Endothelial cell of umbilical vein (primary cell): ENCODE results near the gene YJU2. TPM values are rescaled to one million over a fixed set of nuclear protein-coding genes. Genes with fewer than 3 reads are reported as not detected.
"Not testable (repeated sequence)": the region's sequence is repeated elsewhere in the genome, so short reads cannot be mapped to it uniquely, and the experiment has no call there.

ENCODE experiments used
- BruUV-seq: library from RNA; stranded (reverse); fragments of 400-500 nt; replicated peaks from 2 replicates; lab custom pipeline; 2021; lab: Mats Ljungman, UMichigan
- CTCF ChIA-PET: fragments of 300-600, 350-600 bp; sonication (Branson Sonifier 250); formaldehyde crosslinking; loops from one replicate; lab custom pipeline; 2021; ENCODE audit warnings: antibody characterized with exemption, inconsistent platforms; lab: Charles Lee
- POLR2A ChIA-PET: fragments of 300-600, 350-600 bp; sonication (Branson Sonifier 250); formaldehyde crosslinking; loops from one replicate; lab custom pipeline; 2021; ENCODE audit warnings: antibody characterized with exemption, inconsistent platforms; lab: Charles Lee
- DNase-seq: peaks from one replicate; pipeline ENCODE4 v3.0.0-alpha.2; 2011; ENCODE audit warnings: low read depth, low spot score
- FAIRE-seq: peaks from 2 replicates; lab custom pipeline; 2011; peaks lifted over from hg19 to GRCh38; lab: Jason Lieb, UNC
- H2AFZ ChIP-seq: 2 replicates; pipeline ENCODE4 v1.6.0; 2012; ENCODE audit warnings: low read depth, low read length, control low read depth, inconsistent platforms
- H3K27ac ChIP-seq: 2 replicates; pipeline ENCODE4 v1.5.1; 2011; ENCODE audit warnings: low read depth, mild to moderate bottlenecking, control low read depth, low read length, moderate library complexity; ENCODE audit not compliant: insufficient read depth
- H3K27me3 ChIP-seq, 2 experiments: 2 replicates each; pipeline versions ENCODE4 v1.6.0 to v1.6.1; 2011; ENCODE audit warnings: low read length in 2 of 2, mixed read lengths in 1 of 2; ENCODE audit not compliant: control insufficient read depth in 2 of 2, insufficient read depth in 2 of 2
- H3K36me3 ChIP-seq, 2 experiments: 2 replicates in 1 of 2; 3 replicates in 1 of 2; pipeline ENCODE4 v1.5.1; 2011; ENCODE audit warnings: low read length in 2 of 2, mild to moderate bottlenecking in 1 of 2, moderate library complexity in 1 of 2; ENCODE audit not compliant: control insufficient read depth in 2 of 2, insufficient read depth in 2 of 2; ENCODE audit errors: extremely low read depth in 1 of 2
- H3K4me1 ChIP-seq: 3 replicates; pipeline ENCODE4 v1.5.1; 2011; ENCODE audit warnings: mild to moderate bottlenecking, low read length; ENCODE audit not compliant: control insufficient read depth, insufficient read depth; ENCODE audit errors: extremely low read depth
- H3K4me2 ChIP-seq: 2 replicates; pipeline ENCODE4 v1.6.1; 2011; ENCODE audit warnings: low read length, control low read depth, mixed read lengths; ENCODE audit not compliant: insufficient read depth
- H3K4me3 ChIP-seq, 3 experiments: fragments of 200-600 bp in 1 of 3; sonication (generic), shearing (Covaris generic) in 1 of 3; replicated peaks in 1 of 3; 2 replicates each; pipeline ENCODE4 v1.5.1; 2011 to 2016; ENCODE audit warnings: control low read depth in 3 of 3, low read length in 3 of 3, mild to moderate bottlenecking in 2 of 3, inconsistent platforms in 1 of 3, low read depth in 1 of 3, moderate library complexity in 1 of 3; ENCODE audit not compliant: insufficient read depth in 1 of 3
- H3K79me2 ChIP-seq: 2 replicates; pipeline ENCODE4 v1.6.0; 2012; ENCODE audit warnings: low read length, inconsistent platforms; ENCODE audit not compliant: control insufficient read depth, insufficient read depth
- H3K9ac ChIP-seq: replicated peaks from 2 replicates; pipeline ENCODE3; 2011; ENCODE audit warnings: low read length, control low read depth; ENCODE audit not compliant: insufficient read depth; ENCODE audit errors: extremely low read depth
- H3K9me1 ChIP-seq: replicated peaks from 3 replicates; pipeline ENCODE4 v1.6.0; 2011; ENCODE audit warnings: mild to moderate bottlenecking, low read length; ENCODE audit not compliant: control insufficient read depth, insufficient read depth; ENCODE audit errors: extremely low read depth
- H3K9me3 ChIP-seq: replicated peaks from 2 replicates; pipeline ENCODE4 v1.5.1; 2012; ENCODE audit warnings: low read length, inconsistent platforms; ENCODE audit not compliant: control insufficient read depth, insufficient read depth
- H4K20me1 ChIP-seq: replicated peaks from 2 replicates; pipeline ENCODE3; 2011; ENCODE audit warnings: mild to moderate bottlenecking, low read length; ENCODE audit not compliant: control insufficient read depth, insufficient read depth; ENCODE audit errors: extremely low read depth
- EZH2 ChIP-seq: IDR thresholded peaks from 2 replicates; pipeline ENCODE4 v1.6.1; 2012; ENCODE audit warnings: borderline replicate concordance, low read depth, mild to moderate bottlenecking, moderate library complexity, low read length, inconsistent platforms; ENCODE audit not compliant: severe bottlenecking
- FOS ChIP-seq: IDR thresholded peaks from 2 replicates; pipeline ENCODE4 v1.6.1; 2011; ENCODE audit warnings: mild to moderate bottlenecking, low read length, moderate library complexity, borderline replicate concordance; ENCODE audit not compliant: insufficient read depth
- GATA2 ChIP-seq: IDR thresholded peaks from 2 replicates; pipeline ENCODE4 v1.7.0; 2011; ENCODE audit warnings: low read depth, mild to moderate bottlenecking, moderate library complexity, mixed read lengths, low read length; ENCODE audit not compliant: insufficient read length, insufficient read depth
- JUN ChIP-seq: IDR thresholded peaks from 2 replicates; pipeline ENCODE4 v1.6.1; 2011; ENCODE audit warnings: borderline replicate concordance, low read depth; ENCODE audit not compliant: insufficient read length, insufficient read depth
- MYC ChIP-seq: IDR thresholded peaks from one replicate; pipeline ENCODE4 v1.6.1; 2011; ENCODE audit warnings: mild to moderate bottlenecking, low read depth, low read length
- POLR2A ChIP-seq: IDR thresholded peaks from 2 replicates; pipeline ENCODE4 v1.6.1; 2012; ENCODE audit warnings: low read depth, mild to moderate bottlenecking, control low read depth, low read length
- dilution Hi-C: fragments of 300-500 bp; cut with MboI; formaldehyde crosslinking; loops from one replicate; pipeline ENCODE4 v1.15.0; 2019; ENCODE audit warnings: low sequenced_read_pairs; ENCODE audit not compliant: extremely low pct_ligation_motif_present
- intact Hi-C: fragments of 100-400 bp; cut with micrococcal nuclease; formaldehyde crosslinking; loops from one replicate; pipeline ENCODE4 v1.10.0; 2022
- polyA plus RNA-seq, 4 experiments: library from polyadenylated mRNA; depleted of rRNA in 3 of 4; stranded (reverse) in 3 of 4; unstranded in 1 of 4; fragments of >200 nt; gene quantifications; 2 replicates each; pipeline versions ENCODE4 v1.2.1 to v1.2.3, GENCODE V29; 2011 to 2012; ENCODE audit warnings: missing spikeins in 1 of 4
- total RNA-seq: library from RNA; stranded (reverse); gene quantifications from 2 replicates; pipeline ENCODE4 v1.2.3, GENCODE V29; 2021
- TF ChIP-seq, protein P1 (sequence below), 2 donors: IDR thresholded peaks; 1 replicate in 1 of 2; 2 replicates in 1 of 2; pipeline ENCODE4 v1.5.1; 2011; ENCODE audit warnings: low read length in 2 of 2, mild to moderate bottlenecking in 2 of 2, moderate library complexity in 2 of 2, control low read depth in 1 of 2, inconsistent platforms in 1 of 2, low read depth in 1 of 2; ENCODE audit not compliant: insufficient read depth in 1 of 2; ENCODE audit errors: extremely low read depth in 1 of 2

The YJU2 gene
- total and polyA plus RNA-seq, 2 donors (not counting 3 experiments of a cell fraction or from before 2014, with no cell fraction given) = 20.7 to 21.5 TPM

- Histone ChIP-seq H3K27ac (no peak overlapping the region), H3K27me3 (no peaks in the 10 kb centered on the region), H3K9ac (no peak overlapping the region), H3K4me2 (no peak overlapping the region), H3K4me1 (no peaks in the 10 kb centered on the region), H3K9me1 (no peaks in the 10 kb centered on the region), H3K9me3 (no peaks in the 10 kb centered on the region), H3K79me2 (no peaks in the 10 kb centered on the region), H3K36me3 (no peaks in the 10 kb centered on the region), H3K4me3 (no peak overlapping the region), H2AFZ (no peak overlapping the region), H4K20me1 (no peaks in the 10 kb centered on the region)
- ChIA-PET POLR2A (no interaction called here), CTCF (interaction anchor here (1.4 kb wide), 1 partner anchor 10 kb away, joined by 4 read pairs; no protein-coding TSS in a partner anchor)
- intact Hi-C loops = no loop called here
- TF ChIP-seq MYC (no peak), GATA2 (no peak), FOS (no peak), JUN (no peak), POLR2A (no peak), EZH2 (no peak)
- TF ChIP-seq, protein P1, sequence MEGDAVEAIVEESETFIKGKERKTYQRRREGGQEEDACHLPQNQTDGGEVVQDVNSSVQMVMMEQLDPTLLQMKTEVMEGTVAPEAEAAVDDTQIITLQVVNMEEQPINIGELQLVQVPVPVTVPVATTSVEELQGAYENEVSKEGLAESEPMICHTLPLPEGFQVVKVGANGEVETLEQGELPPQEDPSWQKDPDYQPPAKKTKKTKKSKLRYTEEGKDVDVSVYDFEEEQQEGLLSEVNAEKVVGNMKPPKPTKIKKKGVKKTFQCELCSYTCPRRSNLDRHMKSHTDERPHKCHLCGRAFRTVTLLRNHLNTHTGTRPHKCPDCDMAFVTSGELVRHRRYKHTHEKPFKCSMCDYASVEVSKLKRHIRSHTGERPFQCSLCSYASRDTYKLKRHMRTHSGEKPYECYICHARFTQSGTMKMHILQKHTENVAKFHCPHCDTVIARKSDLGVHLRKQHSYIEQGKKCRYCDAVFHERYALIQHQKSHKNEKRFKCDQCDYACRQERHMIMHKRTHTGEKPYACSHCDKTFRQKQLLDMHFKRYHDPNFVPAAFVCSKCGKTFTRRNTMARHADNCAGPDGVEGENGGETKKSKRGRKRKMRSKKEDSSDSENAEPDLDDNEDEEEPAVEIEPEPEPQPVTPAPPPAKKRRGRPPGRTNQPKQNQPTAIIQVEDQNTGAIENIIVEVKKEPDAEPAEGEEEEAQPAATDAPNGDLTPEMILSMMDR (IDR thresholded peaks at IDR 0.05; ENCODE audit: extremely low read depth in 1 of 2, insufficient read depth in 1 of 2, low read depth in 1 of 2, low read length in 2 of 2) = no peak
- FAIRE-seq = no peak
- no TSS peak for BruUV-seq
- no peak for DNase-seq
- dilution Hi-C loops = no loop called here
Observed at GRCh38 chr19:4241824-4242430, 5.0 kb upstream of the YJU2 start.

DNA sequence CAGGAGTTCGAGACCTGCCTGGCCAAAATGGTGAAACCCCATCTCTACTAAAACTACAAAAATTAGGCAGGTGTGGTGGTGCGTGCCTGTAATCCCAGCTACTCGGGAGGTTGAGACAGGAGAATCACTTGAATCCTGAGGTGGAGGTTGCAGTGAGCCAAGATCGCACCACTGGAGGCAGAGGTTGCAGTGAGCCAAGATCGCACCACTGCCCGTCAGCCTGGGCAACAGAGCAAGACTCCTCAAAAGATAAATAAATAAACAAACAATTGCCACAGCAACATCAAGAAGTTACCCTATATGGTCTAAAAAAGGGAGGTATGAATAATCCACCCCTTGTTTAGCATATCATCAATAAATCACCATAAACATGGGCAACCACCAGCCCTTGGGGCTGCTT is 942 bp upstream of the YJU2 start:
- H3K27ac ChIP-seq, FAIRE-seq, H3K9me3 ChIP-seq, dilution Hi-C loops, H3K4me3 ChIP-seq, DNase-seq, H3K4me2 ChIP-seq, H3K9me1 ChIP-seq, intact Hi-C loops, H3K79me2 ChIP-seq, H4K20me1 ChIP-seq, H3K27me3 ChIP-seq, H3K9ac ChIP-seq, BruUV-seq, CTCF ChIA-PET, POLR2A ChIA-PET, H3K4me1 ChIP-seq: not testable (repeated sequence)
- H3K36me3 ChIP-seq = peaks cover 8 to 11% of the 10 kb centered on the region in 2 experiments
- H2AFZ ChIP-seq = peak overlapping the region; percentile 74
